Measurements from ENCODE around the gene PLEKHG2.

DNA sequence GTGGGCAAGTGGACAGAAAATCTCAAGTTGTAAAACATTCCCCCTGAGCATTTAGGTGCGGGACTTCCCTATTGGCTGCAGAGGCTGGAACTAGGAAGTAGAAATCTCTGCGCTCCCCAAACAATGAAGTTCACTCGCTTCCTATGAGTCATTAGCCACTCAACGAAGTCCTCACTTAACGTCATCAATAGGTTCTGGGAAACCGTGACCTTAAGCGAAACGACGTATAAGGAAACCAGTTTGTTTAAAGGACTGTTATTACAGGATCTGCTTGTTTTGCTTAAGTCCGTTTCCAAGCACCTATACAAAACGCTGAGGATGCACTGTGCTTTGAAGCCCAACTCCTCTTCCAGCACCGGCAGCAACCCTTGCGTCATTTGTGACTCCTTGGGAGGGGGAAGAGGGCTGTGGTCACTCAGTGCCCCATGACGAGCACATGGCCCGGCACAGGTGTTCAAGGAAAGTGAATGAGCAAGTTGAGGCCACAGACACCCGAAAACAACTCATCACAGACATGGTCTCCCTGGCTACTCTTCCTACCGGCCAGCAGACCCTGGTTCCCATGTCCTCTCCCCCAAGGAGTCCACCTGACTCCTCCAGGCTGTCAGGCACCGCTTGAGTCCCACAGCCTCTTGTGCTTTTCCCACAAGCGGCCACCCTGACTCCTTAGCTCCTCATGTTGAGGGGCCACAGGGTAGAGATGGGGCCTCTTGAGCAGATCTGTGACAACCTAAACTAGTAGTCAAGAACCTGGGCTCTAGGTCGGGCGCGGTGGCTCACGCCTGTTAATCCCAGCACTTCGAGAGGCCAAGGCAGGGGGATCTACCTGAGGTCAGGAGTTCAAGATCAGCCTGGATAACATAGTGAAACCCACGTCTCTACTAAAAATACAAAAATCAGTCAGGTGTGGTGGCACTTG, 18.5 kb downstream of the PLEKHG2 start:
- TF ChIP-seq CTCF (conservative IDR thresholded peaks at IDR 0.05; ENCODE audit: low read length) = no peak
- no peak for TF ChIP-seq EZH2phosphoT487 (IDR thresholded peaks at IDR 0.05; ENCODE audit: borderline replicate concordance, low read depth, low read length)

All from OCI-LY7 (cell line).